Endothelial cell of hepatic sinusoid (primary cell): Measurements from ENCODE around the gene CXCL9.
"Not testable (repeated sequence)": the region's sequence is repeated elsewhere in the genome, so short reads cannot be mapped to it uniquely, and the experiment has no call there.

Experiments used
- in situ Hi-C: cut with HindIII; loops from 2 replicates; pipeline ENCODE4 v1.10.0; 2017; ENCODE audit warnings: low sequenced_read_pairs

CXCL9 gene

GRCh38 chr4:76007089-76007862 is at the start of gene CXCL9:
Gene CXCL9 (minus strand): TSS chr4:76007509. CDS start chr4:76007449, 60 bp downstream.
- in situ Hi-C loops = no loop called here

- in situ Hi-C loops = no loop called here
Measured at GRCh38 chr4:76055421-76055820, 48.1 kb upstream of the CXCL9 start.

- in situ Hi-C loops = no loop called here
Measured at GRCh38 chr4:76055016-76055415, 47.7 kb upstream of the CXCL9 start.

GRCh38 chr4:76053730-76054129 is 46.4 kb upstream of the CXCL9 start:
- in situ Hi-C loops = no loop called here

- in situ Hi-C loops = not testable (repeated sequence)
Measured at GRCh38 chr4:76050560-76051050, 43.3 kb upstream of the CXCL9 start.

- in situ Hi-C loops = not testable (repeated sequence)
Measured at GRCh38 chr4:76049860-76050416, 42.6 kb upstream of the CXCL9 start.

- in situ Hi-C loops = not testable (repeated sequence)
Measured at GRCh38 chr4:76044686-76045085, 37.4 kb upstream of the CXCL9 start.

GRCh38 chr4:76043306-76043705 is 36.0 kb upstream of the CXCL9 start:
- in situ Hi-C loops = not testable (repeated sequence)

GRCh38 chr4:76042241-76042998 is 35.1 kb upstream of the CXCL9 start:
- in situ Hi-C loops = not testable (repeated sequence)

- in situ Hi-C loops = no loop called here
Measured at GRCh38 chr4:76036855-76037254, 29.5 kb upstream of the CXCL9 start.

GRCh38 chr4:76035799-76036380 is 28.6 kb upstream of the CXCL9 start, which contains the start of gene CXCL11:
Gene CXCL11 (minus strand): TSS chr4:76036070. CDS start chr4:76035987, 83 bp downstream.
- in situ Hi-C loops = no loop called here

GRCh38 chr4:76035141-76035540 is 27.8 kb upstream of the CXCL9 start:
- in situ Hi-C loops = no loop called here

GRCh38 chr4:76029300-76029699 is 22.0 kb upstream of the CXCL9 start:
- in situ Hi-C loops = no loop called here

GRCh38 chr4:76028350-76028765 is 21.0 kb upstream of the CXCL9 start:
- in situ Hi-C loops = no loop called here

- in situ Hi-C loops = no loop called here
Measured at GRCh38 chr4:76024065-76024464, 16.8 kb upstream of the CXCL9 start.

GRCh38 chr4:76023389-76023788 is 16.1 kb upstream of the CXCL9 start, which contains the start of gene CXCL10:
Gene CXCL10 (minus strand): TSS chr4:76023497. CDS start chr4:76023431, 66 bp downstream.
- in situ Hi-C loops = no loop called here

GRCh38 chr4:76022677-76023076 is 15.4 kb upstream of the CXCL9 start:
- in situ Hi-C loops = no loop called here

GRCh38 chr4:76022031-76022430 is 14.7 kb upstream of the CXCL9 start:
- in situ Hi-C loops = no loop called here

GRCh38 chr4:76017056-76017686 is 9.9 kb upstream of the CXCL9 start:
- in situ Hi-C loops = no loop called here

GRCh38 chr4:76016393-76016792 is 9.1 kb upstream of the CXCL9 start:
- in situ Hi-C loops = no loop called here

GRCh38 chr4:76013540-76013939 is 6.2 kb upstream of the CXCL9 start:
- in situ Hi-C loops = no loop called here
